ENCODE results near the gene SRC. TPM values are rescaled to one million over a fixed set of nuclear protein-coding genes. Genes with fewer than 3 reads are reported as not detected.

SRC gene
- total RNA-seq, 1 experiment from 2014 or later: 42.3 TPM

GRCh38 chr20:37352608-37352980, 6.7 kb downstream of the SRC start:
- RAD21 ChIA-PET (ENCODE audit: low non-redundant PET in 1 of 2, low total read pairs in 2 of 2, uncharacterized antibody in 2 of 2, unreplicated experiment in 2 of 2): no interaction called here
- H2AFZ ChIP-seq (ENCODE audit: low read depth, low read length, poor library complexity, severe bottlenecking): no peak overlapping the region
- POLR2A ChIA-PET: no interaction called here
- H3K27me3 ChIP-seq (ENCODE audit: insufficient read depth, low read length): no peaks in the 10 kb centered on the region
- no peak overlapping the region for H3K9ac ChIP-seq (ENCODE audit: low read length)
- H3K4me1 ChIP-seq (ENCODE audit: control insufficient read depth in 1 of 2, insufficient read depth in 2 of 2, low read length in 2 of 2): peaks cover 0 to 13% of the 10 kb centered on the region in 2 experiments; a peak in 2 of 4 replicates
- H3K4me3 ChIP-seq (replicated peaks in 1 of 2; ENCODE audit: low read depth in 1 of 2, low read length in 2 of 2): no peak overlapping the region
- peaks cover 3 to 4% of the 10 kb centered on the region in 2 experiments; a peak in 1 of 4 replicates for H3K36me3 ChIP-seq (ENCODE audit: control insufficient read depth in 1 of 2, insufficient read depth in 2 of 2, low read length in 2 of 2)
- no peak for ATAC-seq
- no peaks in the 10 kb centered on the region for H4K20me1 ChIP-seq (ENCODE audit: insufficient read depth)
- no peak for DNase-seq (ENCODE audit: low read depth, low spot score)
- no peaks in the 10 kb centered on the region for H3K9me2 ChIP-seq (ENCODE audit: insufficient read depth)
- peaks cover 99% of the 10 kb centered on the region for H3K79me2 ChIP-seq (ENCODE audit: insufficient read depth, low read length)
- TF ChIP-seq ZBTB33 (IDR thresholded peaks at IDR 0.05; ENCODE audit: extremely low read depth, insufficient replicate concordance, low read length) (no peak), EZH2 (IDR thresholded peaks at IDR 0.05) (no peak), CEBPB (IDR thresholded peaks at IDR 0.05; ENCODE audit: low read depth) (no peak), ZNF274 (IDR thresholded peaks at IDR 0.05; ENCODE audit: low read depth, low read length) (no peak), POLR2AphosphoS5 (IDR thresholded peaks at IDR 0.05; ENCODE audit: low read depth, low read length) (no peak), POLR2A (IDR thresholded peaks at IDR 0.05; ENCODE audit: borderline replicate concordance, extremely low read depth, insufficient read depth, insufficient read length) (no peak), TCF7L2 (IDR thresholded peaks at IDR 0.05; ENCODE audit: borderline replicate concordance, extremely low read depth, insufficient read depth, insufficient read length) (no peak), FOSL1 (IDR thresholded peaks at IDR 0.05; ENCODE audit: low read depth) (no peak), YY1 (IDR thresholded peaks at IDR 0.05; ENCODE audit: extremely low read depth, insufficient replicate concordance, low read depth, low read length) (no peak)
- no peak overlapping the region for H3K4me2 ChIP-seq (ENCODE audit: low read length)
- H3K27ac ChIP-seq (ENCODE audit: low read depth, low read length): no peak overlapping the region
- no TSS peak for BruUV-seq (replicated peaks)
- H3K9me3 ChIP-seq (ENCODE audit: control insufficient read depth in 1 of 2, insufficient read depth in 1 of 2, low read depth in 1 of 2, low read length in 2 of 2): no peaks in the 10 kb centered on the region
- intact Hi-C loops (cut with micrococcal nuclease): no loop called here
- CTCF ChIA-PET: no interaction called here

All from HCT116 (cell line).